DMS153 treated with DMSO at 0.1 percent for 48 hours (cell line): Measurements from ENCODE around the gene SRPRB.

Experiments used
- DNase-seq: peaks from one replicate; lab custom pipeline; 2025; ENCODE audit not compliant: unreplicated experiment; lab: John Stamatoyannopoulos, UW

SRPRB gene

GRCh38 chr3:133825969-133826727 is 20.5 kb downstream of the SRPRB start:
- no peak for DNase-seq

GRCh38 chr3:133827136-133827535 is 21.5 kb downstream of the SRPRB start:
- DNase-seq, result no peak

DNA sequence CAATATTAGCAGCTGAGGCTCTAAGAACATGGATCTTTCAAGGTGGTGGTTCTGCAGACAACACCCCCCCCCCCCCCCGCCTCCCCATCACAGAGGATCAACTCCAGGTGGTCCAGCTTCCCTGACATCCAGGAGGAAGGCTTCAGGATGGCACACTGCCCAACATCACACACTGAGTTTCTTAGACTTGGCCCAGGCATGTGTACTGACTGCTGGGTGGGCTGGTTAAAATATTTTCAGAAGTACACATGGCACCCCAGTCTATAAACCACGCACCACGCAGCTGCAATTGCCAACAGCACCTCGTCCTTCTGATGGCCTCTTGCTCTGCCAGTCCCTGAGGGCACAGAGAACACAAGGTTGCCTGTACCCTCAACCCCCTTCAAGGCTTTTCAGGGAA is 22.1 kb downstream of the SRPRB start:
- no peak for DNase-seq

- DNase-seq, result no peak
Observed at GRCh38 chr3:133828576-133829309, 23.1 kb downstream of the SRPRB start.

DNA sequence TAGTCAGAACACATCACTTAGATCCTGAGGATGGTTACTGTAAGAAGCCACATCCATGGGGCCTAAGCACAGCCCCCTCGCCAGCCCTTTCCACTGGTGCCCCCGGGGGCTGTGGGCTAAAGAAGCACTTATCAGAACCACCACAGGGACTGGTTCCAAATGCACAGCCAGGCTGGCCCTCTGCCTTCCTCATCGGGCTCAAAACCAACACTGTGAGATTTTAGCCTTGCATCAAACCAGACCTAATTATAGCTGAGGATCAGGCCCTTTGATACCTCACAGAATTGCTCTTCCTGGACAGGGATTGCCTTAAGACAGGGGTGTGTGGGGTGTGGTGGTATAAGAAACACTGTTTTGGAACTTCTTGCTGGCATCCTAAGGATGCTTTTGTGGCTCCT is 23.7 kb downstream of the SRPRB start:
- no peak for DNase-seq

DNA sequence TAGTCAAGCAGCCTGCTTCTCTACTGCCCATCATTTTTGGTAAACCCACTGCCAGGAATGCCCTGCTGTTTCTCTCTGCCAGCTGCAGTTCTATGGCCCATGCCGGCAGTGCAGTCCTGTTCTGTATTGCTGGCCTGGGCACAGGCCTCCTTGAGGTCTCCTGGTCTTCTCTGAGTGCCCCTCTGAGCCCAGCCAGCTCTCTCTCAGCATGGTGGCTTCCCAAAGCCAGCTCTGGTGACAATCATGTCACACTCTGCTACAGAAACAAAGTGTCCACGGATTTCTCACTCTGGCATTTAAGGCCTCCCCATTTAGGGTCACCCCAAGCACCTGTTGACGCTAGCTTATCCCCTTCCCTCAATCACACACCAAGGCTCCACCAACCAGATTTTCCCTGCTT is 24.5 kb downstream of the SRPRB start:
- DNase-seq, result no peak

GRCh38 chr3:133831966-133832801 is 26.6 kb downstream of the SRPRB start:
- no peak for DNase-seq

- no peak for DNase-seq
Observed at GRCh38 chr3:133832802-133833144, 27.2 kb downstream of the SRPRB start.

DNA sequence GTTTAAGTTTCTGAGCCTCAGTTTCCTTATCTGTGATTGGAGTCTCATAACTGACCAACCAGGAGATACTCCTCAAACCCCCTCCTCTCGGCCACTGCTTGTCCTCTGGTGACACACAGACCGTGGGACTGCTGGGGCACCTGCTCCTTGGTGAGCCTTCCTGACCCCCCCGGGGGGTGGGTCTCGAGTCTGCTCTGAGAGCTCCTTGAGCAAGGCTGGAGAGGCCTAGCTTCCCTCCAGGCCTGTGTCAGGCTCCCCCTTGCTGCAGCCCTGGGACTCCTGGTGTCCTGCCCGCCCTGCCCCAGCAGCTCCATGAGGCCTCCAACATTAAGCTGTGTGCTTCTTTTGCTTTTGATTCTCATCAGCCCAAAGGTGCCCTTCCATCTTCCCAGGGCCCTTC is 27.7 kb downstream of the SRPRB start:
- no peak for DNase-seq

DNA sequence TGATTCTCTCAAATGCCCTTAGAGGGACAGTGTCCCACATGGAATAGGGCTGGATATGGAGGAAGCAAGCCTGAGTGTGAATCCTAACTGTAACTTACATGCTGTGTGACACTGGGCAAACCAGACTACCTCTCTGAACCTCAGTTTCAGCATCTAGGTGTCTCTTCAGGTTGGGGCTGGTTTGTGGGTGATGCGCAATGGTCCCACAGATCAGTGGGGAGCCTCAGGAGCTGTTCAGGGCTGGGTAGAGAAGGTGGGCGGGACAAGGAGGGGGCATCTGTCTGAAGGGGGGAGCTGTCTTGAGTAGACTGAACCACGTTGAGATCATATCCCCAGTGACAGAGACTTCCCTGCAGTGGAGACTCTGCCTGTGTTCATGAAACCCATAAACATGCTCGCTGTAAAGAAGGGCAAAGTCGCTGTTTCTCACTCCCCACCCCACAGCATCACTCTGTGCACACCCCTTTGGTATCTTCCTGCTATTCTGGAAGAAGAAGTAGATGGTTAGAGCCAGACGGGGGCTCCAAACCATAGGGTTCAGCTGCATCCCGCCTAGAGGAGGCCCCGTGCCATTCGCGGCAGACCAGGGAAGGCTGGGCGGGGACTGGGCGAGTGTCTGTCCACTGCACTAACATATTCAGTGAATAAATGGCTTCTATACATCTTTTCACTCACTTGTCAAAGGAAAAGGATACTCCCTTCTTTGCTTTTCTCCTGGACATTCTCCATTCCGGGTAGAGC is 28.4 kb downstream of the SRPRB start:
- no peak for DNase-seq

DNA sequence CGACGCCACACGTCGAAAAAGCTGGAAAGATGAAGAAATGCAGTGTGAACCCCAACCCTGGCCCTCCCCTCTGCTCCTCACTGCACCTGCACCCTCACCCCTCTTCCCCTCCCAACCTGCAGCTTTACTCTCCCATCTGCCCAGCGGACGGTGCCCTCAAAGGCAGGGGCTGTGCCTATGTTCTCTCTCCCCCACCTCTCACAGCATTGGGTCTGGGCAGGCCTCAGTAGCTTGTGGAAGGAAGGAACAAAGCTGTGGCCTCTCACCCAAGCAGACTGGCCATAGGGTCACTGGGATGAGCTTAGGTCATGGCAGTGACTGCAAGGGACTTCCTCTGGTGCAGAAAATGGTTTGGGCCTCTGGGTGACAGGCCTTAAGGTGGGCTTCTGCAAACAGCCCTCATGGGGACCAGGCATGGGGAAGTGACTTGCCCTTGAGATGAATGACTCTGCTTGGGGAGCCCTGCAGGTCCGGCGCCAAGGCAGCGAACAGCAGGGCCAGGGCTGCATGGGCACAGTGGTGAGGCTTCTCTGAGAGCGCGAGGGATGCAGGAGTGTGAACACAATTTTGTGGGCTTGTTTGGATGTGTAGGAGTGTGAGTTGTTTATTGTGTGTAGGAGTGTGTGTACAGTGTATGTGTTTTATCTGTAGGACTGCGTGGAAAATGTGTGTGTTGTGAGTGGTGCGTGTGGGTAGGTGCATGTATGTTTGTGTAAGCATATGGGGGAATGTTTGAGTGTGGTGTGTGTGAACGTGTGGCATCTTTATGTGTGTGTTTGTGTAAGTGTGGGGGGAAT is 29.2 kb downstream of the SRPRB start:
- no peak for DNase-seq

GRCh38 chr3:133835418-133835743 is 29.8 kb downstream of the SRPRB start:
- no peak for DNase-seq

DNA sequence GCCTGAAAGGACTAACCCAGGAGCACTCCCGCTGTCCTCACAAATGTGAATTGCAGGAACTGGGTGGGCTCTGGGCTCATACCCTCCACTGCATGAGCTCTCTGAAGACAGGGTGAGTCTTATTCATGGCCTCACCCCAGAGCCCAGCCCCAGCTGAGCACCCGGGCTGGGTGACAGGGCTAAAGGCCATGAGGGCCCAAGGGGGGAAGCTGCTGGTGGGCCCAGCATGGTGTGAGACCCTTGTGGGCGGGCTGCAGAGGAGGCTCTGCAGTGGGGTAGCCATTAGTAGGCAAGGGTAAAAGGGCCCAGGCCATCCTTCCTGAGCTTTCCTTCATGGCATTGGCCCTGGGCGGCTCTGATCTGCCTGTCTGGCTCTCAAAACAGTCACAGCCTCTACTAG is 30.3 kb downstream of the SRPRB start:
- no peak for DNase-seq

DNA sequence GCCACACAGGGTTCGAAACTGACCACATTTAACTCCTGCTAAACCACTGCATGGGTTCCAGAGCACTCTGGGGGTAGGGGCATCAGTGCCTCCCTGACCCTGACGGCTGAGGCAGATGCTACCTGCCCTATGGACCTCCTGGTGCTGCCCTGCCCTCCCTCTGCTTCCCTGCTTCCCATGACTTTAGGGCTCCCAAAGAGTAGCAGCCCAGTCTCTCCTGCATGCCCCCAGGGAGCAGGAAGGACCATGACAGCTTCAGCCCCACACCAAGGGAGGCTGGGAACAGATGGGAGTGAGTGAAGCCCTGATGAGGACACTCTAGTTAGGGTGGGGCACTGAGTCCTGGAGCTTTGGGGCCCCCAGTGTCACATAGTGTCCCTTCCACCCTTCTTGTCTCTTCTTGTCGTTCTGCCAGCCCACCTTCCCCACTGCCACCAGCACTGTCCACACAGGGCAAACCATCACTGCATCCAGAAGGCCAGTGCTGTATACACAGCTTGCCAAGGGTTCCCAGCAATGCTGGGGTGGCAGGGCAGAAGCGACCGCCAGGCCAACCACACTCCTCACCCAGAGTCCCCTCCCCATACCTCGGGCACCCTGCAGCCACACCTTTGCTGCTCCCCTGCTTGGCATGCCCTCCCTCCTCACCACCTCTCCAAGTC is 31.0 kb downstream of the SRPRB start:
- DNase-seq, result no peak

DNA sequence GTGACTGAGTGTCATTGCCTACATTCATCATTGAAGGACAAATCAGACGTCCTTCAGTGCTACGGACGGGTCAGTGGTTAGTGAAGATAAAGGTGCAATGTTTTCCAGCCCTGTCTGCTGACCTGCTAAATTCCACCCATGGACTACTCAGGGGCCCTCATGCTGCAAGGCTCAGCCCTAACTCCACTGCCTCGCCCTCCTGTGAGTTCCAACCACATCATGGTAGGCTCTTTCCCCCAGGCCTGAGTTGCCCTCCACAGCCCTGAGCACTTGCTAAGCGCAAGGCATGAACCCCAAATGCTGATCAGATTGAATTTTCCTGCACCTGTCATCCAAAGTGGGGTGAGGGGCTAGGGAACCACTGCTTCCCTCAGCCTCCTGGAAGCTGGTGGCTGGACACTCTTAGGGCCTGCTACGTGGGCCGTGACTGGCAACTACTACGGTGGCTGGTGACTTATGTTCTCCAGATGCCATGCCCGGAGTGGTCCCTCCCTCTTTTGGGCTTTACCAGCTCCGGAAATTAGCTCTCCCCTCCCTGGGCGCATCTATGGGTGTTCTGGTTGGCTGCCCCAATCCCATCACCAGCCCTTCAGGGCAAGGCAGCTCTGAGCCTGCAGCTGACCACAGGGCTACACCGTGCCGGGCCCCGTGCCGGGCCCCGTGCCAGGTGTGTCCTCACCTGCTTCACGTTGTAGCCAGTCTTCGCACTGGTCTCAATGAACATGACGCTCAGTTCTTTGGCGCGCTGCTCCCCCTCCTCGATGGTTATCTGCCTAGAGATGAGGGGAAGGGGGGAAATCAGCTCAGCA is 32.1 kb downstream of the SRPRB start:
- no peak for DNase-seq

DNA sequence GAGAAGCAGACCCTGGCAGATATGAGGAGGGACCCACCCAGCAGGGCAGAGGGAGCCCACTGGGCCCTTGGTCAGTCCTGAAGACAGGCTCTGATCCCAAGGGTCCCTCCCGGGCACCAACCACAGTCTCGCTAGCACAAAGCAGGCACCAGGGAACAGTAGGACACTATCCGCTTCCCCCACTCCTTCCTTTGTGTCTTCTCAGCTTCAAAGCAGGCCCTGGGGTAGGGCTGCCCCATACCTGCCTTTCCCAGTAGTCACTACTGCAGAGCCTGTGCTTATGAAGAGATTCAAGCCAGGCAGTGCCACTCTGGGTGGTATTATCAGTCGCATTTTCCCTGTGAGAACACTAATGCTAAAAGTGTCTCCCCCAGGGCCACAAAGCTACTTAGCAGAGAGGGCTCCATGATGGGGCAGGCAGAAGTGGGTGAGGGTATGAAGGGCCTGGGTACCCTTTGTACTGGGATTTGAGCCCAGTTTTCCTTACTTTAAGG is 32.7 kb downstream of the SRPRB start:
- no peak for DNase-seq

- no peak for DNase-seq
Observed at GRCh38 chr3:133838916-133839800, 33.5 kb downstream of the SRPRB start.
